ENCODE results near the gene HCRTR2.
"Not testable (repeated sequence)": the region's sequence is repeated elsewhere in the genome, so short reads cannot be mapped to it uniquely, and the experiment has no call there.

Gene HCRTR2

GRCh38 chr6:55286824-55287223 is 112.5 kb downstream of the HCRTR2 start:
- H3K4me3 ChIP-seq, result no peak overlapping the region
- DNase-seq (ENCODE audit: low spot score), result no peak
- TF ChIP-seq CTCF (IDR thresholded peaks at IDR 0.05), result no peak
- no peak overlapping the region for H3K27ac ChIP-seq

- H3K27ac ChIP-seq, result no peak overlapping the region
- no peak overlapping the region for H3K4me3 ChIP-seq
- TF ChIP-seq CTCF (IDR thresholded peaks at IDR 0.05), result no peak
- DNase-seq (ENCODE audit: low spot score), result no peak
Measured at GRCh38 chr6:55290736-55291135, 116.4 kb downstream of the HCRTR2 start.

GRCh38 chr6:55293116-55293515 is 118.8 kb downstream of the HCRTR2 start:
- H3K4me3 ChIP-seq, result no peak overlapping the region
- no peak for TF ChIP-seq CTCF (IDR thresholded peaks at IDR 0.05)
- no peak for DNase-seq (ENCODE audit: low spot score)
- H3K27ac ChIP-seq, result no peak overlapping the region

GRCh38 chr6:55297214-55297613 is 122.9 kb downstream of the HCRTR2 start:
- DNase-seq (ENCODE audit: low spot score); H3K4me3 ChIP-seq; H3K27ac ChIP-seq: not testable (repeated sequence)

- no peak overlapping the region for H3K4me3 ChIP-seq
- DNase-seq (ENCODE audit: low spot score), result no peak
- TF ChIP-seq CTCF (IDR thresholded peaks at IDR 0.05), result no peak
- H3K27ac ChIP-seq, result no peak overlapping the region
Measured at GRCh38 chr6:55299286-55299985, 125.1 kb downstream of the HCRTR2 start.

GRCh38 chr6:55304747-55305146 is 130.4 kb downstream of the HCRTR2 start:
- Histone ChIP-seq H3K4me3 (no peak overlapping the region), H3K27ac (no peak overlapping the region)
- DNase-seq (ENCODE audit: low spot score), result no peak
- TF ChIP-seq CTCF (IDR thresholded peaks at IDR 0.05), result no peak

GRCh38 chr6:55319961-55320695 is 145.8 kb downstream of the HCRTR2 start:
- no peak overlapping the region for H3K27ac ChIP-seq
- no peak overlapping the region for H3K4me3 ChIP-seq
- DNase-seq (ENCODE audit: low spot score), result no peak
- TF ChIP-seq CTCF (IDR thresholded peaks at IDR 0.05), result no peak
